Gastroesophageal sphincter (tissue), 3 donors: ENCODE data around the gene GABRR2.
"Not testable (repeated sequence)": the region's sequence is repeated elsewhere in the genome, so short reads cannot be mapped to it uniquely, and the experiment has no call there.

Experiments
- CTCF ChIP-seq, 4 experiments: fragments of 200-600 bp in 2 of 4; fragments of 450-650 bp in 2 of 4; sonication (generic) in 1 of 4; IDR thresholded peaks; one replicate each; pipeline ENCODE4 v1.5.1; 2017 to 2019; ENCODE audit warnings: antibody characterized with exemption in 4 of 4, mild to moderate bottlenecking in 2 of 4, moderate library complexity in 2 of 4
- POLR2AphosphoS5 ChIP-seq: sonication (generic); formaldehyde crosslinking; IDR thresholded peaks from one replicate; pipeline ENCODE4 v1.6.1; 2017; ENCODE audit warnings: antibody characterized with exemption

- not testable (repeated sequence) for TF ChIP-seq CTCF (IDR thresholded peaks at IDR 0.05); POLR2AphosphoS5
Measured at GRCh38 chr6:89295116-89295515, 20.0 kb downstream of the GABRR2 start.
